ENCODE measurements around the gene ECEL1. TPM values are rescaled to one million over a fixed set of nuclear protein-coding genes. Genes with fewer than 3 reads are reported as not detected.

The ECEL1 gene
- total and polyA plus RNA-seq, 2 of the 4 experiments (the other 2 are of a cell fraction) = not detected

GRCh38 chr2:232435805-232436204 lies 51.8 kb downstream of the ECEL1 start:
- no peak overlapping the region for H3K14ac ChIP-seq (replicated peaks; ENCODE audit: low read depth, low read length)
- H3K4me1 ChIP-seq (ENCODE audit: control insufficient read depth, insufficient read depth, low read length) = no peaks in the 10 kb centered on the region
- no peak overlapping the region for H3K4me3 ChIP-seq (ENCODE audit: insufficient read depth, low read depth, low read length)
- in situ Hi-C loops (cut with MboI; ENCODE audit: low sequenced_read_pairs) = no loop called here
- dilution Hi-C loops (cut with HindIII; ENCODE audit: low sequenced_read_pairs, unreplicated experiment) = no loop called here
- WGBS, 2 experiments (ENCODE audit: extremely low coverage in 2 of 2, insufficient read length in 1 of 2) = 68% methylated on average over 4 of the region's 7 CpGs; no CpG with 5 or more reads in 1 of the 2 experiments
- H4K8ac ChIP-seq (ENCODE audit: low read depth in 2 of 2, low read length in 2 of 2) = no peak overlapping the region
- H2BK15ac ChIP-seq (ENCODE audit: low read depth, low read length) = no peak overlapping the region
- H3K4ac ChIP-seq (ENCODE audit: low read depth, low read length) = no peak overlapping the region
- ATAC-seq (ENCODE audit: low read depth) (no peak), DNase-seq (no peak)
- H3K23ac ChIP-seq (ENCODE audit: low read depth, low read length) = no peak overlapping the region
- intact Hi-C loops (cut with micrococcal nuclease) = no loop called here
- no peaks in the 10 kb centered on the region for H4K20me1 ChIP-seq (ENCODE audit: insufficient read depth, low read length)
- BruUV-seq (replicated peaks) = no TSS peak
- TF ChIP-seq MAFK (IDR thresholded peaks at IDR 0.05; ENCODE audit: low read depth, low read length) (no peak), USF2 (IDR thresholded peaks at IDR 0.05; ENCODE audit: low read depth, low read length) (no peak), MAZ (IDR thresholded peaks at IDR 0.05; ENCODE audit: borderline replicate concordance, low read depth, low read length) (no peak), CTCF (conservative IDR thresholded peaks at IDR 0.05; ENCODE audit: low read depth, low read length) (no peak), RFX5 (IDR thresholded peaks at IDR 0.05; ENCODE audit: low read depth, low read length) (no peak), CEBPB (IDR thresholded peaks at IDR 0.05; ENCODE audit: low read depth, low read length) (no peak), BHLHE40 (IDR thresholded peaks at IDR 0.05; ENCODE audit: low read depth, low read length) (no peak), NFE2L2 (IDR thresholded peaks at IDR 0.05; ENCODE audit: low read depth, low read length) (no peak), FOS (IDR thresholded peaks at IDR 0.05; ENCODE audit: low read depth, low read length) (no peak), CHD1 (IDR thresholded peaks at IDR 0.05; ENCODE audit: low read depth, low read length) (no peak), MXI1 (IDR thresholded peaks at IDR 0.05; ENCODE audit: borderline replicate concordance, low read depth, low read length) (no peak), RAD21 (IDR thresholded peaks at IDR 0.05; ENCODE audit: low read length) (no peak)
- H3K79me1 ChIP-seq (ENCODE audit: low read depth in 1 of 2, low read length in 2 of 2) = no peaks in the 10 kb centered on the region
- no peaks in the 10 kb centered on the region for H3K9me3 ChIP-seq (ENCODE audit: control insufficient read depth, insufficient read depth, low read length)
- H3K4me2 ChIP-seq (ENCODE audit: low read depth, low read length) = no peak overlapping the region
- H2BK5ac ChIP-seq (ENCODE audit: low read depth, low read length, poor library complexity, severe bottlenecking) = no peak overlapping the region
- no peak overlapping the region for H3K56ac ChIP-seq (ENCODE audit: extremely low read depth, insufficient read depth, low read length)
- no peak overlapping the region for H2AFZ ChIP-seq (replicated peaks; ENCODE audit: low read length, poor library complexity)
- peaks cover 31% of the 10 kb centered on the region for H3K27me3 ChIP-seq (ENCODE audit: control insufficient read depth, insufficient read depth, low read length)
- H2BK120ac ChIP-seq (ENCODE audit: low read depth, low read length) = no peak overlapping the region
- H3K18ac ChIP-seq (ENCODE audit: low read depth, low read length) = no peak overlapping the region
- H3K9ac ChIP-seq (ENCODE audit: low read depth, low read length) = no peak overlapping the region
- H3K36me3 ChIP-seq (ENCODE audit: control insufficient read depth, insufficient read depth, low read length) = no peaks in the 10 kb centered on the region
- H4K91ac ChIP-seq (ENCODE audit: insufficient read depth, low read depth, low read length) = no peak overlapping the region
- H3K9me1 ChIP-seq (ENCODE audit: insufficient read depth, low read length) = no peaks in the 10 kb centered on the region
- POLR2A ChIA-PET (ENCODE audit: unreplicated experiment) = no interaction called here
- no peak overlapping the region for H4K5ac ChIP-seq (ENCODE audit: low read depth, low read length)
- H2AK5ac ChIP-seq (ENCODE audit: low read depth, low read length) = no peak overlapping the region
- H3K27ac ChIP-seq (ENCODE audit: insufficient read depth, low read length) = no peak overlapping the region
- CTCF ChIA-PET = no interaction called here
- H2BK20ac ChIP-seq (ENCODE audit: low read depth, low read length) = no peak overlapping the region
- no peak overlapping the region for H2AK9ac ChIP-seq (replicated peaks; ENCODE audit: low read depth, low read length, poor library complexity)
